GM18909 (cell line): Measurements from ENCODE around the gene ESYT3.
"Not testable (repeated sequence)": the region's sequence is repeated elsewhere in the genome, so short reads cannot be mapped to it uniquely, and the experiment has no call there.

Source experiments
- ATAC-seq: cut with Tn5 transposase; IDR thresholded peaks from one replicate; pipeline ENCODE4 v1.9.1; 2021; ENCODE audit warnings: mild to moderate bottlenecking; ENCODE audit not compliant: unreplicated experiment, poor library complexity

The ESYT3 gene

DNA sequence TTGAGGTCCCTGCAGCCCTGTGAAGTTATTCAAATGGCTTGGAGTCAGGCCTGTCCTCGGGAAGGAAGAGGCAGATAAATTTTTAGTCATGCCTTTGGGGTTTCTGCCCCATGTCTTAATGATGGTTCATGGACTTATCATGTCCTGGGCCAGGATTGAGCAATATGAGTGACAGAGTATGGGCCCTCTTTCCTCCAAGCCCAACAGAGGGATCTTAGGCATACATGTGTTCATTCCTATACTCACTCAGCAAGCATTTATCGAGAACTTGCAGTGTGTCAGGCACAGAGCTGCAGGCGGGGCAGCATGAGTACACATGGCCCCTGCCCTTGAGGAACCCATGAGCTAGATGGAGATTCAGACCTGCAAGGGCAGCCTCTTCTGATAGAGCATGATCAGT, 6.2 kb downstream of the ESYT3 start:
- ATAC-seq, result no peak

DNA sequence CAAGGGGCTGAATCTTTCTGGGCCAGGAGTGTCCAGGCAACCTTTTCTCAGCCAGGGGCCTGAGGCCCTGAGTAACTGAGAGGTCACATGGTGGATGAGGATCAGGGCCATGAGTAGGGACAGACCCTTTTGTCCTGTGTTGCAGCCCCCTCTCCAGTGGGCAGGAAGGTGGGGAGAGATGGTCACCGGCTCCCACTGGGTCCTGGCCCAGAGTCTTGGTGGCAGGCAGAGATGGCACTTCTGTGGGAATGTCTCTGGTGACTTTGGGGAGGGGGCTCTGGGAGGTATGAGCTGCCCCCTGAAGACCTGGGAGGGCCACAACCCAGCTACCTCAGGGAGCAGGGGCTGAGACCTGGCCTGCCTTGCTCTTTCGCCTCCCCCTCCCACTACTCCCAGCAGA, 6.8 kb downstream of the ESYT3 start:
- ATAC-seq, result no peak

DNA sequence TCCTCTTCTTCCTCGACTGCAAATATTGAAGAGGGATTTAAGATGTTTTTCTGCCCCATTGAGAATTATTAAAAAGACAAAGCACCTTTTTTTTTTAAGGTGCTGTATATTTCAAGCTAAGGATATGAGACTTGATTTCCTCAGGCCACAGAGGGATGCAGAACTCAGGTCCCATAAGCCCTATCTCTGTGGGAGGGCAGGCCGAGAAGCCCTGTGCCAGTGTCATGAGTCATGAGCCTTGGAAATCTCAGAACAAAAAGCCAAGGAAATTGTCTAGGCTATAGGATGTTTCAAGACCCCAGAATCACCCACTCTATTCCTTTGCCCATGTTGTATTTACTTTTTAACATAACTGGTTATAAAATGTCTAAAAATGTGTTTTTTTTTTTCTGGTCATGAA, 7.3 kb downstream of the ESYT3 start:
- no peak for ATAC-seq

DNA sequence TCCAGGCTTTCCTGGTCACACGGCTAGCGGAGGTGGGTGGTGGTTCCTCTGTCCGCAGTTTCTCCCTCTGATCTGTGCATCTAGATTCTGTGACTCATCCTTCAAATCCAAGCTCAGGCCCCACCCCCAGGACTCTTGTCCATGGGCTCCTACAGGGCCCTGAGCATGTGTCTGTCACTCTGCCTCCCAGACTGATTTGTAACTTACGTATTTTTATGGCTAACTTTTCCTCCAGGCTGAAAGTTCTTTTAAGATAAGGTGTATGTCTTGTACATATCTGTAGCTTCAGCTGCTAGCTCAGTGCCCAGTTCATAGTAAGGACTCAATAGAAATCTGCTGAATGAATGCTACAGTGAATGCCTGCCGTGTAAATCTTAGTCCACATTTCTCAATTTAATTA, 8.0 kb downstream of the ESYT3 start:
- no peak for ATAC-seq

DNA sequence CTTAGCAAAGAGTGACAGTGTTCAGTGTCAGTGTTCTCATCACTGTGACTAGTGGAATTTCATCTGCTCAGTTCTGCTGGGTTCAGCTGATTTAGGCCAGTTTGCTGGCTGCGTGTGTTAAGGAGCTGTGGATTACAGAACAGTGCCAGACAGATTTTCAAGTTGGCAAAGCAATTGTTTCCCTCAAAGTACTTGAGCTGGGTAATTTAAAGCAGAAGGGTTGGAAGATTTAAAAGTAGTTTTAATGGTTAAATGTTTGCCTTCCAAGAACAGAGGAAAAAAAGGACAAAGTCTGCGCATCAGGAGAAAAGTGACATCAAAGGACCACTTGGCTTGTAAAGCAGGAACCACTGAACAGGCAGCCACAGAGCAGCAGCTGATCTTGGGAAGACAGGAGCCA, 8.7 kb downstream of the ESYT3 start:
- ATAC-seq, result no peak

DNA sequence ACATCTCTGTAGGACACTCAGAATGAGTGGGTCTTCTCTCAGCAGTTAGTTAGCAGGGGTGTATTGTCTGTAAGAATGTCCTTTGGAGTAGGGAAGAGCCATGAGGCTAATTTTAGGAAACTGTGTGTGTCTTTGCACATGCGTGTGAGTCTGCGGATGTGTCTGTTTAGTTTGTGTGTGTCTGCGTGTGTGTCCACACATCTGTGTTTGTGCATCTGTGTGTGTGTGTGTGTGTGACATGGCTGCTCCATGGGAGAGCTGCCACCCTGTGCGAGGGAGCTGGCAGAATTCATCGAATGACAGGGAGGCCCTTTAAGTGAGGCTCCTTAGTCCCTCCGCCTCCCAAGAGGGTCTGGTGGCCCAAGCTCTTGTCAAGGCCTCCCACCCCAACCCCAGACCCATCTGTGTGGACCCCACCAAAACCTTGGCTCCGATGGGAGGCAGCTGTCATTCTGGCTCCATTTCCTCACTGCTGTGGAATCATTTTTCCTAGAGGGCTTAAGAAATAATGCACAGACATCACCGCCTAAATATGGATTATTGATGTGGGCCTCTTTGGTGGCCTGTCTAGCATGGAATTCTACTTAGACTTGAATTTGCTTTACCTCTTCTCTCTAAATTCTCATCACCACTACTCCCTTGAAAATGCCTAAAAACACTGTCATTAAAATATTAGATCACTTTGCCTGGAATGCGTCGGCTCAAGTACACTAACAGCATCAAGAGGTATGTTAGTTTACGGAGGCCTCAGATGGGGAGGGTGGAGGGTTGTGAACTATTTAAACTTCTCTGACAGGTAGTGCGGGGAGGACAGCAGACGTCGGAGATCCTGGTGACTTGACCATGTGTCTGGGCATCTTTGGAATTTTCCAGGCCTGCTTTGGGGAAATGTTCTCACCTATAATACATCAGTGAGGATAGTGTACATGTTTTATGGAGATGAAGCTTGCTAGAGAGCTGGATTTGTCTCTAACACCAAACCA, 9.4 kb downstream of the ESYT3 start:
- no peak for ATAC-seq

DNA sequence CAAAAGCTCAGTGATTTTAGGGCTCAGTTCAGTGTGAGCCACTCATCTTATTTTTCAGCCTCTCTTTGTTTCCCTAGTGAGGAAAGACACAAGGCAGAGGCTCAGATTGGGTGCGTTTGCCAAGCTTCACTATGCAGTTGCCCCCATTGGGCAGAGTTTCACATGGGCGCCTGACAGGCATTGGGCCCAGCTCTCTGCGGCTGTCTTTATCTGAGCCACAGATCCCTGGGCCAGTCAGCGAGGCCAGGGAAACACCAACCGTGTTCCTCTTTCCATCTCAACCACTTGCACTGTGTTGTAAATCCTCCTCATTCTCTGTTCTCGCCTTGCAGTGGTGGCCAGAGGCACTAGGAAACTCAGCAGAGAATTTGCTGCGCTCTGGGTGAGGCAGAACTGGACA, 10.8 kb downstream of the ESYT3 start:
- ATAC-seq, result no peak

DNA sequence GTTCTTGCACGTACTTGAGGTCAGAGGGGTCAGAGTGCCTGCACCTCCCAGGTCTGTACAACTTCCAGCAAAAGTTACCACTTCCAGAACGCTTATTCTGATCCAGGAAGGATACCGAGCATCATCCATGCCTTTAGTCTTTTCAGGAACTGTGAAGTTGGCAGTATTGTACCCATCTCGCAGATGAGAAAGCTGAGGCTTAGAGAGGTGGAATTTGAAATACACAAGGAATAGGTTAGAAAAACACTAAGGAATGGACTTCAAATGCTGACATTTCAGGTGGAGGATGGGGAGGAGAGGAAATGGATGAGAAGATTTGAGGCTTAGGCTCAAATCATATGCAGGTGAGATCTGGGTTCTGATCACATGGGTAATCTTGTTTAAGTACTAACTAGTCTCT, 11.2 kb downstream of the ESYT3 start:
- no peak for ATAC-seq

DNA sequence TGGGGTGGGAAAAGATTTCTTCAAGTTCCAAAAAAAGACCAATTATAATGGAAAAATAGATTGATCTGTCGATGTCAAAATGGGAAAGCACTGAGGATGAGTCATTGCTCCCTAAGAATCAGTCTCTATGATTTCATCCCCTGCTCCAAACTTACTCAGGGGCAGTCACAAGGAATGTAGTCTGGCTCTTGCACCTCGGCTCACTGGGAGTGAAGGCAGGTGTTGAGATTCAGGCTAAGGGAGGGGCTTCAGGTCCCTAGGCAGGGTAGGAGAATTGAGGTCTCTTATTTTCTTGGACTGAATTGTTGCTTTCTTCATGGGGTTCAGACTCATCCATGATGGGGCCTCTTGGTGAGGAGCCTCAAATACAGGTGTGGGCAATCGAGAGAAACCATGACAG, 14.2 kb downstream of the ESYT3 start:
- no peak for ATAC-seq

DNA sequence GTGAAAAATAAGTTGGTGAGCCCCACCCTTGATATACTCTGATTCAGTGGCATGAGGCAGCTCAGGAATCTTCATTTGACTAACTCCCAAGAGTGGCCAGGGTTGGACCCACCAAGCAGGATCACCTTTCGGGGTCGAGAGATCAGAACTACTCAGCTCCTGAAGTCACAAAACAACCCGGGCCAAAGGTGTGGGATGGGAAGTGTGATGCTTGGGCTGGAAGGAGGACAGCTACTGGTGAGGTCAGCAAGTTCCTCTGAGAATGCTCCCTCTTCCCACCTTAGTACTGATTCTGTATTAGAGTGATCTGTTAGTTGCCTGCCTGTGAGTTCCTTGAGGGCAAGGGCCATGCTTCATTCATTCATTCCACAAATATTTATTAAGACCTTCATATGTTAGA, 15.1 kb downstream of the ESYT3 start:
- ATAC-seq, result no peak

DNA sequence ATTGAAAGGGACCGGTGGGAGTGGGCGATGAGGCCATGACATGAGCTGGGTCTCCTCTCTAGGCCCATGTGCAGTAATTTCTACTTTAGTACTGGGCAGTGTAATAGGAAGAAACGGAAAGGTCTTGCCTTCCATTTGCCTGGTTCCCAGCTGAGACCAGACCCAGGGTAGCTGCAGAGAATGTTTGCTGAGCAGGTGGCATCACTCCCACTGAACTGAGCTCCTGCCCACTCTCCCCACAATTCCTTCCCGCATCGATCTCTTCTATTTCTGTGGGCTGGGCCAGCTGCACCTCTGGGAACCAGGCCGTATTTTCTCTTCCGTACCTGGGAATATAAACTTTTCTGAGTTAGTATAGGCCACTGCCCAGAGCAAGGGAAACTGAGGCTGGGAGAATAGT, 15.8 kb downstream of the ESYT3 start:
- ATAC-seq, result no peak

DNA sequence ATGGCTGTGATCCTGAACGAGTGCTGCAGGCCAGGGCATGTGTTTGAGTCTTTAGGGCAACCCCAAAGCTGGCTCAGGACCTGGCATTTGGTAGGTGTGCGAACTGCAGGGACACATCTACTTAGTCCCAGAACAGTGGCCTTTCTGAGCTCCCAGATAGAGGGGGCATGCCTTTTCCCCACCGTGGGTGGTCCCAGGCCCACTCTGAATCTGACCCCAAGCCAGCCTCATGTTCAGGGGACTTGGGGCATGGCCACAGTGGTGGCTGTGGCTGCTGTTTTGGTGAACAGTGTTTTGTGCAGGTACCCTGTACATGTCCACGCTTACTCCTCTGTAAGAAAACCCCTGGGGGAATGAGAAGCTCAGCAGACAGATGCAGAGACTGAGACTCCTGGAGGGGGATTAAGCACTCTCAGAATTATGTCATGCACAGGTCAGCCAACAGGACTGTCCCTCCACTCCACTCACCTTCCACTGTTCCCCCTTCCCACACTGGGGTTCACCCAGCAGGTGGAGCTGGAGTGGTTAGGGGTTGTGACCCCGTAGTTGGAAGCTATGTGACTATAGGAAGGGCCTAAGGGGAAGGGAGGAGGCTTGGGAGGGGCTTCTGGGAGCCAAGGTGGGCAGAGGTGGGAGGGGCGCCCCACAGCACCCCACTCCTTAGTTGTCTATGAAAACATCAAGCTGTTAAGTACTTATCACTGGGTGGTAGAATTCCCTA, 16.4 kb downstream of the ESYT3 start:
- no peak for ATAC-seq

DNA sequence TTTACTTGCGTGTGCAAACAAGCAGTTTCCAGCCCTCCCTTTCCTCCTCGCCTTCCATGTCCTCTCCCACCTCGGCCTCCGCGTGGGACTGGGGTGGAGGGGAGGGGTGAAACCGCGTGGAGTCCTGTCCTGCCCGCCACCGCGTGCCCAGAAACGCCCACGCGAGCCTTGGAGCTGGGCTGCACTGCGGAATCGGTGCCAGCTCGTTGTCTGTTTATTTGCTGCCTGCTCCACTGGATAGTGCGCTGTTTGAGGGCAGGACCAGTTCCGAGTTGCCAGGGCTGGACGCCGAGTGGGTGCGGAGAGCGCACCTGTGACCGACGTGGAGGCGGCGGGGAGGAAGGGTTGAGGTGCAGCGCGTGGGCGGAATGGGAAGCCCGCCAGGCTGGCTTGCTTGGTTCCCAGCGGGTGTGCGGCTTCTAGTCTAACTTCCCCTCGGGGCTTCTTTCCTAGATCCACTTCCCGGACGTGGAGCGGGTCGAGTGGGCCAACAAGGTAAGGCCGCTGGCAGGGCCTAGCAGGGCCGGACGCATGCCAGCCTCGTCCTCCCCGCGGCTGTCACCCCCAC, 17.3 kb downstream of the ESYT3 start:
- ATAC-seq, result no peak

DNA sequence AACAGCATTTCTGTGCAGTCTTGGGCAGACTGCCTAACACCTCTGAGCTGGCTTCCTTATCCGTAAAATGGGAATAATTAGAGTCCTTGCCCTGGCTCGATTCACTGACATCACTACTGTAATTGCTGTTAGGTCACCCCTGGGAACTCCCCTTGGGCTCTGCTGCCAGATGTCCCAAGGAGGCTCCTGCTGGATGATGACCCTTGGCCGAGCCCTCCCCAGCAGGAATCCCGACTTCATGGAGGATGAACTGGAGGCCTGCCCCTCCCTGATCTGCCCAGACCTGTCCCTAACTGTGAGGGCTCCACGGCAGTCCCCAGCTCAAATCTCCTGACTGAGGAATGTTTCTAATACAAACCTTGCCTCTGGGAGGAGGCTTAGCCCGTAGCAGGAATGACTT, 18.0 kb downstream of the ESYT3 start:
- no peak for ATAC-seq

DNA sequence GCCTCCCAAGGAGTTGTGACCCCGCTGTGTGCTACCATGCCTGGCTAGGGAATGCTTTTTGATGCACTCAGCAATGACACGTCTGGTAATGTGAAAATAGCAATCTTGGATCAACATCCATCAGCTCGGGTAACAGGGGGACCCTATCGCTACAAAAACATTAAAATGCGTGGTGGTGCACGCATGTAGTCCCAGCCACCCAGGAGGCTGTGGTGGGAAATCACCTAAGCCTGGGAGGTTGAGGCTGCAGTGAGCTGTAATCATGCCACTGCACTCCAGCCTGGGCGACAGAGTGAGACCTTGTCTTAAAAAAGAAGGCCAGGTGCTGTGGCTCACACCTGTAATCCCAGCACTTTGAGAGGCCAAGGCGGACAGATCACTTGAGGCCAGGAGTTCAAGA, 19.5 kb downstream of the ESYT3 start:
- ATAC-seq, result not testable (repeated sequence)

DNA sequence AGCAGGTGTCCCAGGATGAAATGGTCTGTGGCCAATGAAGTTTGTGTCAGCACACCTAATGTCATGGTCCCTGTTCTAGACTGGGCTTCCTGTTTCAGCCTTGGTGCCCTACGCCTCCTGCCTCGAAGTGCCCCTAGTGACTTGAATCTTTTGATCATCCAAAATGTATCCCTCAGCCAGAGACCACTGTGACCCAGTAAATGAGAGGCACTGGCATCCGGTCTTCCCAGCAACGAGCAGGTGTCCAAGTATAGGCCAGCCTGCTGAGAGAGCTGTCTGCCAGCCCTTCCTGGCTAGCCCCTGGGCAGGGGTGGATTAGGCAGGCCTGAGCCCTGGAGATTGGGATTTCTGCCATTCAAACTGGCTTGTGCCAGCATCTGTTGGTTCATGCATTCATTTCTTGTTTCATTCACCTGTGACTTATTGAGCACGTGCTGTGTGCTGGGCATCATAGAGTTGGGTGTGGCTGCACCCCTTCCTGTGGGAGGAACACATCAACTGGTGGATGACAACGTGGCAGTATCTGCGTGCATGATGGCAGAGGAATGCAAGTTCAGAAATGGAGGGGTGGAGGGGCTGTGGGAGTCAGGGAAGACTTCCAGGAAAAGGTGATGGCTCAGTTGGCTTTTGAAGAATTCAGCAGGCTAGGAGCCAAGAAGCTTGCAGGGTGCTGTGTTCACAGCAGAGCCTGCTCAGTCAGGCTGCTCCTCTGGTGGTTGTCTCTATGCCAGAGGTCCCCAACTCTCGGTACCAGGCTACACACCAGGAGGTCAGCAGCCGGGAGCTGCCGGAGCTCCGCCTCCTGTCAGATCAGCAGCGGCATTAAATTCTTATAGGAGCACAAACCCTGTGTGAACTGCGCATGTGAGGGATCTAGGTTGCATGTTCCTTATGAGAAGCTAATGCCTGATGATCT, 21.6 kb downstream of the ESYT3 start:
- ATAC-seq, result no peak

DNA sequence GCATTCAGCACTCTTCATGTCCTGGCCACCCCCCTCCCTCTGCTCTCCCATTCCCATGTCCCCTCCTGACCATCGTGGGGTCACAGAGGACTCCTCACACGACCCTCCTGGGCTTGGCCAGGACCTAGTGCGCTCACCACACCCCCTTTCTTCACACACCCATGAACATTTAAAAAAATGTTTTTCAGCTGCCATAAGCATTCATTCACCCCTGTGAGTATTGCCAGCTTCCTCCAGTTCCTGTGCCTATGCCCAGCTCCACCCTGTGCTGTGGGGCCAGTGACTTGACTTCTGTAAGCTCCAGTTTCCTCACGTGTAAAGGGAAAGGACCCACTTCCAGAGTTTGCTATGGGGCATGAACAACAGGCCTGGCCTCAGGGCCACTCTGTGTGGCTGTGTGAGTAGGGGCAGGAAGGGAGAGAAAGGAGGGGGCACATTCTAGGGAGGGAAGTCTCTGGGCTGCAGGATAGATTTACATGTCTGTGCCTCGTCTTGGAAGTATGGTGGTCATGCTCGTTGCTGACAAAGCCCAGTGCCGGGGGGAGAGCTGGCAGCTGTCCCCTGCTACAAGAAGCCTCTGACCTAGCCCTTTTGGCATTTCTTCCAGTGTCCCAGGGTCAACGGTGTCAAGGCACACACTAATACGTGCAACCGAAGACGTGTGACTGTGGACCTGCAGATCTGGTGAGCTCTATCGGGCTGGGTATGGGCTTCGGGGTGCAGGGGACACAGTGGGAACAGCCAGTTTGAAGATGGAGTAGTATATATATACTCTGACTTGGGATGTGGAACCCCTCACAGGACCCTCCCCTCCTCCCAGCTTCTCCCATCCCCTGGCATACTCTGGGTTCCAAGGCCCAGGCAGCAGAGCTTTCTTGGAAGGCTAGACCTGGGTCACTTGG, 22.8 kb downstream of the ESYT3 start:
- ATAC-seq, result no peak

DNA sequence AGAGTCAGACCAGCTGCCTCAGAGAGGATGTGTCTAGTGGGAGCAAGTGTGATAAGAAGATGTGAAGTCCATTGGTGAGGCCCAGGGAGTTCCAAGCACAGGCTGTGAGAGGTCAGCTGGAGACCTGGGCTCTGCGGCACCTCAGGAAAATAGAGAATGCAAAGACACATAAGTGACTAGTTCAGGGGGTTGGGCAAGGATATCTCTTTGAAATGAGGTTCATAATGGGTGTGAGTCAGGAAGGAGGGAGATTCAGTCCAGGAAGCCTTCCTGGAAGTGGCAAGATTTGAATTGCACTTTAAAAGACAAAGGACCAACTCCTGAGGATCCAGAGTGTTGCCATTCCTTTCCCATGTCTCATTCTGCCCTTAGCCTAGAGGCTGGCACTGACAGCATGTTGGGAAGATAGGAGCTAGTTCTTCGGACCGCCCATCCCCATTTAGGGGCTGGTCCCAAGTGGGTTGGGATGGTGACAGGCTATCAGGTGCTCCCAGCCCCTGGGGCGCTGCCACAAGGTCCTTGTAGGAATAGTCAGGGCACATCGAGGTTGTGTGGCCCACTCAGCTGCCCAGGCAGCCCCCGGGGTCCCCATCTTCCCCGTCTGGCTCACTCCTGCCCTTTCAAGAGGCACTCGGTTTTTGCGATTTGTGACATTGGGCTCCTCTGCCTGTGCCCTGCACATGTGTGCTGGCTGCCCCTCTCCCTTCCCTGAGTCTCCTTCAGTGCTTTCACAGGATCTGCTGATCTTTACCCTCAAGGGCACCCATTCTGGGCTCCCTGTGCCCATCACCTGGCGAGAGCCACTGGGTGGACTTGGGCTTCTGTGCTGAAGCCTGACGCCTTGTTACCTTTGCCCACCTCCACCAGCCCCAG, 23.7 kb downstream of the ESYT3 start:
- ATAC-seq, result no peak
